ENCODE data around the gene DIP2A.

Gene DIP2A

GRCh38 chr21:46455575-46456385 is 2.9 kb upstream of the DIP2A start:
- H3K27ac ChIP-seq (ENCODE audit: poor library complexity, severe bottlenecking): peak overlapping the region; percentile 76
- no peaks in the 10 kb centered on the region for H3K9me3 ChIP-seq (ENCODE audit: severe bottlenecking)
- ATAC-seq (ENCODE audit: low read depth): no peak
- no peak overlapping the region for H3K4me3 ChIP-seq (ENCODE audit: severe bottlenecking)
- H3K4me1 ChIP-seq (ENCODE audit: insufficient read depth, poor library complexity, severe bottlenecking): peaks cover 23% of the 10 kb centered on the region
- H3K36me3 ChIP-seq (ENCODE audit: low read depth): peaks cover 12% of the 10 kb centered on the region; the same call in 1 of the 2 replicates
- H3K27me3 ChIP-seq (ENCODE audit: insufficient read depth, poor library complexity, severe bottlenecking): no peaks in the 10 kb centered on the region
- TF ChIP-seq, protein P1, sequence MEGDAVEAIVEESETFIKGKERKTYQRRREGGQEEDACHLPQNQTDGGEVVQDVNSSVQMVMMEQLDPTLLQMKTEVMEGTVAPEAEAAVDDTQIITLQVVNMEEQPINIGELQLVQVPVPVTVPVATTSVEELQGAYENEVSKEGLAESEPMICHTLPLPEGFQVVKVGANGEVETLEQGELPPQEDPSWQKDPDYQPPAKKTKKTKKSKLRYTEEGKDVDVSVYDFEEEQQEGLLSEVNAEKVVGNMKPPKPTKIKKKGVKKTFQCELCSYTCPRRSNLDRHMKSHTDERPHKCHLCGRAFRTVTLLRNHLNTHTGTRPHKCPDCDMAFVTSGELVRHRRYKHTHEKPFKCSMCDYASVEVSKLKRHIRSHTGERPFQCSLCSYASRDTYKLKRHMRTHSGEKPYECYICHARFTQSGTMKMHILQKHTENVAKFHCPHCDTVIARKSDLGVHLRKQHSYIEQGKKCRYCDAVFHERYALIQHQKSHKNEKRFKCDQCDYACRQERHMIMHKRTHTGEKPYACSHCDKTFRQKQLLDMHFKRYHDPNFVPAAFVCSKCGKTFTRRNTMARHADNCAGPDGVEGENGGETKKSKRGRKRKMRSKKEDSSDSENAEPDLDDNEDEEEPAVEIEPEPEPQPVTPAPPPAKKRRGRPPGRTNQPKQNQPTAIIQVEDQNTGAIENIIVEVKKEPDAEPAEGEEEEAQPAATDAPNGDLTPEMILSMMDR (IDR thresholded peaks at IDR 0.05; ENCODE audit: poor library complexity, severe bottlenecking): no peak
- DNase-seq (ENCODE audit: low spot score): no peak

DNA sequence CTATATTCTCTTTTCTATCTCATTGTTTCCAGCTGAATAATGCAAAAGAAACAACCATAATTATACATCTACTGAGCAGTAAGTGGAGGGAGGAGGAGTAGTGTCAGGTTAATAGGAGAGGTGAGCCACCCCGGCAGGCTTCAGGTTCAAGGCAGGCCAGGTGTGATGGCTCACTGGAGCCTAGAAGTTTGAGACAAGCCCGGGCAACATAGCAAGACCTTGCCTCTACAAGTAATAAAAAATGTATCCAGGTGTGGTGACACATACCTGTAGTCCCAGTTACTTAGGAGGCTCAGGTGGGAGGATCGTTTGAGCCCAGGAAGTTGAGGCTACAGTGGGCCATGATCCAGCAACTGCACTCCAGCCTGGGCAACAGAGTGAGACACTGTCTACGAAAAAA is 1.9 kb upstream of the DIP2A start:
- Histone ChIP-seq H3K4me3 (ENCODE audit: severe bottlenecking) (no peak overlapping the region), H3K4me1 (ENCODE audit: insufficient read depth, poor library complexity, severe bottlenecking) (peaks cover 23% of the 10 kb centered on the region)

DNA sequence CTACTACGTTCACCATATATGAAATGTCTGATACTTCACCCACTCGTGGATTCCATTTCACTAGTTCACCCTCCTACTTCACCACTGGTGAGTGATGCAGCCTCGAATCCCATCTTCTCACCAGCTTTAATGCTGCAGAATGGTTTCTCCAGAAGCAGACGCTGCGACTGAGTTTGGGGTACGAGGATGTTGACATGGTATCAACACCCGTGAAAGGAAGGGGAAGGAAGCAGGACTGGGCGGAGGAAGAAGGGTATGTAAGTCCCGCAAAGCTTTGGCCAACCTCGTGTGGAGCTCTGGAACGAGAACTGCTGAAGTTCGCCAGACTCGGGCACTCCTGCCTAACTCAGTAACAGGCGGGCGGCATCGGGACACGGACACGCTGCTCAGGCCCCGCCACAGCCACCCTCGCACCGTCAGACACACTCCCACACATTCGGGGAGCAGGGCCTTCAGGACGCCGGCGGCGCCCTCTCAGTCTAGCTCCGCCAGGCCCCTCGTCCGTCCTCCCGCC is 833 bp upstream of the DIP2A start:
- TF ChIP-seq, protein P1 (IDR thresholded peaks at IDR 0.05; ENCODE audit: poor library complexity, severe bottlenecking): no peak
- H3K4me1 ChIP-seq (ENCODE audit: insufficient read depth, poor library complexity, severe bottlenecking): peaks cover 23% of the 10 kb centered on the region

More for the DNA sequence above, 1.9 kb upstream of the DIP2A start:
- ATAC-seq (ENCODE audit: low read depth): no peak
- Histone ChIP-seq H3K27me3 (ENCODE audit: insufficient read depth, poor library complexity, severe bottlenecking) (no peaks in the 10 kb centered on the region), H3K9me3 (ENCODE audit: severe bottlenecking) (no peaks in the 10 kb centered on the region), H3K36me3 (ENCODE audit: low read depth) (peaks cover 15% of the 10 kb centered on the region; the same call in 1 of the 2 replicates), H3K27ac (ENCODE audit: poor library complexity, severe bottlenecking) (peak overlapping the region; percentile 76)
- DNase-seq (ENCODE audit: low spot score): no peak
- TF ChIP-seq, protein P1 (IDR thresholded peaks at IDR 0.05; ENCODE audit: poor library complexity, severe bottlenecking): no peak

DNA sequence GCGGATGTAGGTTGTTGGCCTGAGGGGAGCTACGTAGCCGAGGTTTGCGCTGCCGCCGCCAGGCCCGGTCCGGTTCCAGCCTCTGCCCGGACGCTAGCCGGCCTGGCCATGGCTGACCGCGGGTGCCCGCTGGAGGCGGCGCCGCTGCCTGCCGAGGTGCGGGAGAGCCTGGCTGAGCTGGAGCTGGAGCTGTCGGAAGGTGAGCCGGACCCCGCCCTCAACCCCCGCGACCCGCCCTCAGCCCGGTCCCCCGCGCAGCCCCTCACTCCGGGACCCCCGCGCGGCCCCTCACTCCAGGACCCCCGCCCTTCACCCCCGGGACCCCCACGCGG is 299 bp downstream of the DIP2A start:
- ATAC-seq (ENCODE audit: low read depth) (no peak; the same call in 2 of the 3 replicates), DNase-seq (ENCODE audit: low spot score) (no peak)
- no peaks in the 10 kb centered on the region for H3K9me3 ChIP-seq (ENCODE audit: severe bottlenecking)
- TF ChIP-seq, protein P1 (IDR thresholded peaks at IDR 0.05; ENCODE audit: poor library complexity, severe bottlenecking): no peak
- peaks cover 34% of the 10 kb centered on the region for H3K36me3 ChIP-seq (ENCODE audit: low read depth)
- H3K4me1 ChIP-seq (ENCODE audit: insufficient read depth, poor library complexity, severe bottlenecking): peaks cover 23% of the 10 kb centered on the region
- peak overlapping the region; percentile 76 for H3K27ac ChIP-seq (ENCODE audit: poor library complexity, severe bottlenecking)
- H3K27me3 ChIP-seq (ENCODE audit: insufficient read depth, poor library complexity, severe bottlenecking): no peaks in the 10 kb centered on the region
- H3K4me3 ChIP-seq (ENCODE audit: severe bottlenecking): peak overlapping the region; percentile 62

More for the DNA sequence above, 833 bp upstream of the DIP2A start:
- ATAC-seq (ENCODE audit: low read depth): peak; percentile 26
- peak overlapping the region; percentile 62 for H3K4me3 ChIP-seq (ENCODE audit: severe bottlenecking)
- H3K36me3 ChIP-seq (ENCODE audit: low read depth): peaks cover 23% of the 10 kb centered on the region
- no peak for DNase-seq (ENCODE audit: low spot score)
- peak overlapping the region; percentile 76 for H3K27ac ChIP-seq (ENCODE audit: poor library complexity, severe bottlenecking)
- H3K9me3 ChIP-seq (ENCODE audit: severe bottlenecking): no peaks in the 10 kb centered on the region
- no peaks in the 10 kb centered on the region for H3K27me3 ChIP-seq (ENCODE audit: insufficient read depth, poor library complexity, severe bottlenecking)

Data from RWPE2 (cell line).